IMR-90 (cell line): ENCODE data around the gene ENPP6. TPM values are rescaled to one million over a fixed set of nuclear protein-coding genes. Genes with fewer than 3 reads are reported as not detected.

Source experiments
- ATAC-seq: fragments of 200-7000 bp; cut with Tn5 transposase; 2 replicates; pipeline ENCODE4 v1.9.1; 2020; ENCODE audit warnings: low read depth, mild to moderate bottlenecking, moderate library complexity
- BruUV-seq: library from RNA; stranded (reverse); fragments of 400-500 nt; replicated peaks from 2 replicates; lab custom pipeline; 2021; lab: Mats Ljungman, UMichigan
- CTCF ChIA-PET: fragments of 300-600 bp; formaldehyde crosslinking; extraction: SDS; loops from one replicate; lab custom pipeline; 2021; ENCODE audit warnings: antibody characterized with exemption; lab: Yijun Ruan, JAX
- POLR2A ChIA-PET: fragments of 300-600 bp; sonication (Branson Sonifier 250); formaldehyde crosslinking; loops from one replicate; lab custom pipeline; 2022; ENCODE audit warnings: antibody characterized with exemption; ENCODE audit not compliant: unreplicated experiment; lab: Charles Lee
- DNase-seq: peaks from one replicate; pipeline ENCODE4 v3.0.0; 2013
- H2AFZ ChIP-seq: replicated peaks from 2 replicates; pipeline ENCODE3; 2013; ENCODE audit warnings: low read length, mild to moderate bottlenecking; ENCODE audit not compliant: poor library complexity
- H2AK5ac ChIP-seq: 2 replicates; pipeline ENCODE4 v1.6.1; 2013; ENCODE audit warnings: low read depth, low read length, inconsistent platforms
- H2AK9ac ChIP-seq: replicated peaks from 2 replicates; pipeline ENCODE3; 2013; ENCODE audit warnings: mild to moderate bottlenecking, low read depth, low read length, moderate library complexity; ENCODE audit not compliant: poor library complexity
- H2BK120ac ChIP-seq: 2 replicates; pipeline ENCODE4 v1.6.1; 2013; ENCODE audit warnings: low read depth, low read length, inconsistent platforms
- H2BK15ac ChIP-seq: 3 replicates; pipeline ENCODE4 v1.6.1; 2013; ENCODE audit warnings: low read depth, low read length, inconsistent platforms
- H2BK20ac ChIP-seq: 2 replicates; pipeline ENCODE4 v1.6.1; 2013; ENCODE audit warnings: low read depth, mild to moderate bottlenecking, inconsistent platforms, low read length, moderate library complexity
- H2BK5ac ChIP-seq: 2 replicates; pipeline ENCODE4 v1.6.1; 2013; ENCODE audit warnings: mild to moderate bottlenecking, low read depth, low read length, inconsistent platforms; ENCODE audit not compliant: poor library complexity, severe bottlenecking
- H3K14ac ChIP-seq: replicated peaks from 2 replicates; pipeline ENCODE4 v1.6.1; 2013; ENCODE audit warnings: low read depth, low read length, inconsistent platforms
- H3K18ac ChIP-seq: 2 replicates; pipeline ENCODE4 v1.6.1; 2013; ENCODE audit warnings: low read depth, low read length, control low read depth
- H3K23ac ChIP-seq: 2 replicates; pipeline ENCODE4 v1.6.1; 2013; ENCODE audit warnings: low read depth, low read length, inconsistent platforms
- H3K27ac ChIP-seq: 2 replicates; pipeline ENCODE4 v1.5.1; 2013; ENCODE audit warnings: mild to moderate bottlenecking, control low read depth, low read length; ENCODE audit not compliant: insufficient read depth
- H3K27me3 ChIP-seq: 2 replicates; pipeline ENCODE4 v1.6.1; 2013; ENCODE audit warnings: low read length; ENCODE audit not compliant: control insufficient read depth, insufficient read depth
- H3K36me3 ChIP-seq: 2 replicates; pipeline ENCODE4 v1.6.1; 2013; ENCODE audit warnings: low read length, mixed read lengths; ENCODE audit not compliant: control insufficient read depth, insufficient read depth
- H3K4ac ChIP-seq: 2 replicates; pipeline ENCODE4 v1.6.1; 2013; ENCODE audit warnings: low read depth, low read length, inconsistent platforms
- H3K4me1 ChIP-seq: 2 replicates; pipeline ENCODE4 v1.6.1; 2013; ENCODE audit warnings: low read length, mixed read lengths; ENCODE audit not compliant: control insufficient read depth, insufficient read depth
- H3K4me2 ChIP-seq: 2 replicates; pipeline ENCODE4 v1.6.1; 2013; ENCODE audit warnings: low read depth, mild to moderate bottlenecking, control low read depth, low read length, moderate library complexity
- H3K4me3 ChIP-seq: 2 replicates; pipeline ENCODE4 v1.5.1; 2013; ENCODE audit warnings: low read depth, mild to moderate bottlenecking, control low read depth, low read length, moderate library complexity; ENCODE audit not compliant: insufficient read depth
- H3K56ac ChIP-seq: 2 replicates; pipeline ENCODE4 v1.6.1; 2013; ENCODE audit warnings: low read length, inconsistent platforms; ENCODE audit not compliant: insufficient read depth; ENCODE audit errors: extremely low read depth
- H3K79me1 ChIP-seq, 2 experiments: 2 replicates each; pipeline ENCODE4 v1.6.1; 2013; ENCODE audit warnings: low read length in 2 of 2, inconsistent platforms in 1 of 2, low read depth in 1 of 2
- H3K9ac ChIP-seq: 2 replicates; pipeline ENCODE4 v1.6.1; 2013; ENCODE audit warnings: low read depth, low read length, control low read depth
- H3K9me1 ChIP-seq: 2 replicates; pipeline ENCODE4 v1.6.1; 2013; ENCODE audit warnings: low read length, inconsistent platforms; ENCODE audit not compliant: insufficient read depth
- H3K9me3 ChIP-seq: 2 replicates; pipeline ENCODE4 v1.6.1; 2013; ENCODE audit warnings: low read length; ENCODE audit not compliant: control insufficient read depth, insufficient read depth
- H4K20me1 ChIP-seq: 2 replicates; pipeline ENCODE4 v1.6.1; 2013; ENCODE audit warnings: low read length, inconsistent platforms; ENCODE audit not compliant: insufficient read depth
- H4K5ac ChIP-seq: 2 replicates; pipeline ENCODE4 v1.6.1; 2013; ENCODE audit warnings: mild to moderate bottlenecking, low read depth, low read length, control low read depth
- H4K8ac ChIP-seq, 2 experiments: 2 replicates each; pipeline ENCODE4 v1.6.1; 2013; ENCODE audit warnings: low read depth in 2 of 2, low read length in 2 of 2, control low read depth in 1 of 2, inconsistent platforms in 1 of 2
- H4K91ac ChIP-seq: 2 replicates; pipeline ENCODE4 v1.6.1; 2013; ENCODE audit warnings: low read depth, low read length, inconsistent platforms; ENCODE audit not compliant: insufficient read depth
- CEBPB ChIP-seq: IDR thresholded peaks from 2 replicates; pipeline ENCODE4 v1.6.1; 2012; ENCODE audit warnings: low read depth, low read length, improper control_type of control experiment
- MXI1 ChIP-seq: IDR thresholded peaks from 2 replicates; pipeline ENCODE4 v1.6.1; 2012; ENCODE audit warnings: low read depth, mild to moderate bottlenecking, low read length, moderate library complexity, borderline replicate concordance
- WGBS, 2 experiments: methylation state at CpG; one replicate each; pipeline versions ENCODE4 v1.1.5 to v1.1.7; 2013; ENCODE audit warnings: missing lambda C conversion rate in 2 of 2; ENCODE audit not compliant: insufficient read length in 1 of 2; ENCODE audit errors: extremely low coverage in 2 of 2; 5-methylcytosine and 5-hydroxymethylcytosine counted together
- dilution Hi-C: fragments of 300-500 bp; cut with HindIII; formaldehyde crosslinking; loops from one replicate; pipeline ENCODE4 v1.14.3; 2018; ENCODE audit warnings: low sequenced_read_pairs; ENCODE audit not compliant: unreplicated experiment
- in situ Hi-C: fragments of 300-500 bp; cut with MboI; formaldehyde crosslinking; loops from 3 replicates; pipeline ENCODE4 v1.14.3; 2019; ENCODE audit warnings: low sequenced_read_pairs, inconsistent platforms, mixed read lengths
- intact Hi-C: fragments of 100-400 bp; cut with micrococcal nuclease; formaldehyde crosslinking; loops from 2 replicates; pipeline ENCODE4 v1.10.0; 2022
- polyA plus RNA-seq, 3 experiments: library from polyadenylated mRNA; depleted of rRNA; stranded (reverse); fragments of >200 nt; gene quantifications; 2 replicates each; pipeline ENCODE4 v1.2.3, GENCODE V29; 2012; ENCODE audit warnings: low replicate concordance in 1 of 3
- total RNA-seq: library from RNA; depleted of rRNA; stranded (reverse); fragments of >200 nt; gene quantifications from 2 replicates; pipeline ENCODE4 v1.2.3, GENCODE V29; 2012
- TF ChIP-seq, protein P1 (sequence below): fragments of 150-350 bp; IDR thresholded peaks from 2 replicates; pipeline ENCODE4 v1.6.1; 2017; ENCODE audit warnings: mild to moderate bottlenecking, antibody characterized with exemption, low read length, low read depth

ENPP6 gene
- total and polyA plus RNA-seq, 2 of the 4 experiments (the other 2 are of a cell fraction), result not detected

DNA sequence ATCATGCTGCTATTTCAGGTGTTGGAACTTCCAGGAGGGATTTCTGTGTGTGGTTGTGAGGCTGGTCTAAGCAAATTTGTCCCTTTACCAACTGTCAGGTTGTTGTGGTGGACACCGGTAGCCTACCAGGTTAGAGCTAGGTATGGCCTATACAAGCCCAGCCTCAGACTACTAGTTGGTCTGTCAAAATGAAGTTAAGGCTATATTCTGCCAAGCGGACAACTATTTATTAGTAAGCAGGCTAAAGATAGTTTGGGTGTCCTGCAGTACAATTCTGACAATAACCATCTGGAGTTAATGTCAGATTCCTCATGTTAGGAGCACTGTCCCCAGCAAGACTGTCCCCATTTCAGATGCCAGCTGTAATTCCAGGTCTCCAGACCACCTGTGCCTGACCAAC is 13.9 kb upstream of the ENPP6 start:
- no peak overlapping the region for H2BK120ac ChIP-seq
- H3K27ac ChIP-seq, result no peak overlapping the region
- no peak overlapping the region for H3K4me3 ChIP-seq
- intact Hi-C loops, result no loop called here
- TF ChIP-seq CEBPB (no peak), MXI1 (no peak)
- TF ChIP-seq, protein P1, sequence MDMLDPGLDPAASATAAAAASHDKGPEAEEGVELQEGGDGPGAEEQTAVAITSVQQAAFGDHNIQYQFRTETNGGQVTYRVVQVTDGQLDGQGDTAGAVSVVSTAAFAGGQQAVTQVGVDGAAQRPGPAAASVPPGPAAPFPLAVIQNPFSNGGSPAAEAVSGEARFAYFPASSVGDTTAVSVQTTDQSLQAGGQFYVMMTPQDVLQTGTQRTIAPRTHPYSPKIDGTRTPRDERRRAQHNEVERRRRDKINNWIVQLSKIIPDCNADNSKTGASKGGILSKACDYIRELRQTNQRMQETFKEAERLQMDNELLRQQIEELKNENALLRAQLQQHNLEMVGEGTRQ, result no peak
- no peak overlapping the region for H3K14ac ChIP-seq
- no peaks in the 10 kb centered on the region for H3K79me1 ChIP-seq
- H3K9ac ChIP-seq, result no peak overlapping the region
- H3K9me1 ChIP-seq, result no peaks in the 10 kb centered on the region
- no peak overlapping the region for H3K4ac ChIP-seq
- H2AK9ac ChIP-seq, result no peak overlapping the region
- no peaks in the 10 kb centered on the region for H4K20me1 ChIP-seq
- WGBS, 2 experiments, result no CpG with 5 or more reads among the region's 2 CpGs
- H3K4me1 ChIP-seq, result no peaks in the 10 kb centered on the region
- H2BK5ac ChIP-seq, result no peak overlapping the region
- no peak overlapping the region for H3K18ac ChIP-seq
- no peak for ATAC-seq
- peaks cover 9% of the 10 kb centered on the region; the same call in 1 of the 2 replicates for H3K27me3 ChIP-seq
- dilution Hi-C loops, result no loop called here
- in situ Hi-C loops, result no loop called here
- no peak overlapping the region for H2AFZ ChIP-seq
- no peak overlapping the region for H4K91ac ChIP-seq
- H3K4me2 ChIP-seq, result no peak overlapping the region
- no peak overlapping the region for H4K8ac ChIP-seq
- POLR2A ChIA-PET, result interaction anchor here (0.5 kb wide), 1 partner anchor 781 kb away, joined by 4 read pairs; no protein-coding TSS in a partner anchor
- no peak overlapping the region for H3K23ac ChIP-seq
- H2BK15ac ChIP-seq, result no peak overlapping the region
- H3K56ac ChIP-seq, result no peak overlapping the region
- H2AK5ac ChIP-seq, result no peak overlapping the region
- no peak for DNase-seq
- H3K36me3 ChIP-seq, result no peaks in the 10 kb centered on the region
- BruUV-seq, result no TSS peak
- no peak overlapping the region for H2BK20ac ChIP-seq
- H3K9me3 ChIP-seq, result no peaks in the 10 kb centered on the region
- no peak overlapping the region for H4K5ac ChIP-seq
- CTCF ChIA-PET, result no interaction called here
